A673 (cell line): Measurements from ENCODE around the gene TMEM114. TPM values are rescaled to one million over a fixed set of nuclear protein-coding genes. Genes with fewer than 3 reads are reported as not detected.

Source experiments
- BruUV-seq: library from RNA; stranded (reverse); fragments of 400-500 nt; replicated peaks from 2 replicates; lab custom pipeline; 2021; lab: Mats Ljungman, UMichigan
- CTCF ChIA-PET: fragments of 300-600 bp; sonication (Branson Sonifier 250); formaldehyde crosslinking; loops from one replicate; lab custom pipeline; 2022; ENCODE audit warnings: antibody characterized with exemption; lab: Charles Lee
- POLR2A ChIA-PET: fragments of 300-600 bp; sonication (Branson Sonifier 250); formaldehyde crosslinking; loops from one replicate; lab custom pipeline; 2022; ENCODE audit warnings: antibody characterized with exemption; ENCODE audit not compliant: low non-redundant PET; lab: Charles Lee
- DNase-seq: peaks from one replicate; pipeline ENCODE4 v3.0.0-alpha.2; 2015; ENCODE audit warnings: low spot score
- H3K27ac ChIP-seq: fragments of 200-600 bp; sonication (generic); 2 replicates; pipeline ENCODE4 v1.5.1; 2016; ENCODE audit warnings: mixed run types, low read depth, mild to moderate bottlenecking, mixed read lengths, antibody characterized with exemption, low read length; ENCODE audit not compliant: poor library complexity, severe bottlenecking
- H3K27me3 ChIP-seq: fragments of 200-600 bp; sonication (generic); replicated peaks from 2 replicates; pipeline ENCODE4 v1.6.1; 2017; ENCODE audit warnings: mixed run types, low read depth, mild to moderate bottlenecking, mixed read lengths, antibody characterized with exemption, low read length; ENCODE audit not compliant: insufficient read depth, poor library complexity
- H3K36me3 ChIP-seq: fragments of 200-600 bp; sonication (generic); 2 replicates; pipeline ENCODE4 v1.6.1; 2016; ENCODE audit warnings: mixed run types, mild to moderate bottlenecking, mixed read lengths, antibody characterized with exemption, low read length; ENCODE audit not compliant: insufficient read depth, poor library complexity, severe bottlenecking
- H3K4me1 ChIP-seq: fragments of 200-600 bp; sonication (generic); 2 replicates; pipeline ENCODE4 v1.6.1; 2017; ENCODE audit warnings: mixed run types, mild to moderate bottlenecking, mixed read lengths, antibody characterized with exemption, low read length; ENCODE audit not compliant: insufficient read depth, poor library complexity, severe bottlenecking
- H3K4me3 ChIP-seq: fragments of 200-600 bp; sonication (generic); 2 replicates; pipeline ENCODE4 v1.5.1; 2016; ENCODE audit warnings: low read depth, mixed run types, mild to moderate bottlenecking, mixed read lengths, low read length; ENCODE audit not compliant: poor library complexity, severe bottlenecking
- H3K9me3 ChIP-seq: fragments of 200-600 bp; sonication (generic); 2 replicates; pipeline ENCODE4 v1.6.1; 2016; ENCODE audit warnings: mixed run types, low read depth, mild to moderate bottlenecking, mixed read lengths, antibody characterized with exemption, low read length; ENCODE audit not compliant: poor library complexity, severe bottlenecking
- EZH2 ChIP-seq: fragments of 200-600 bp; sonication (generic); IDR thresholded peaks from 2 replicates; pipeline ENCODE4 v1.6.1; 2017; ENCODE audit warnings: borderline replicate concordance, low read depth, mild to moderate bottlenecking, mixed read lengths, antibody characterized with exemption, low read length; ENCODE audit not compliant: poor library complexity, severe bottlenecking
- intact Hi-C: fragments of 100-400 bp; cut with micrococcal nuclease; formaldehyde crosslinking; loops from one replicate; pipeline ENCODE4 v1.10.0; 2022; ENCODE audit not compliant: unreplicated experiment
- total RNA-seq: library from RNA; stranded (reverse); gene quantifications from 2 replicates; pipeline ENCODE4 v1.2.3, GENCODE V29; 2021
- TF ChIP-seq, protein P1 (sequence below): fragments of 300-800, 200-600 bp; sonication (generic); conservative IDR thresholded peaks from 2 replicates; pipeline ENCODE4 v1.5.1; 2017; ENCODE audit warnings: low read depth, mild to moderate bottlenecking, antibody characterized with exemption, low read length, moderate library complexity, mixed read lengths

Gene TMEM114
- total RNA-seq, 1 experiment from 2014 or later, result 0.86 TPM

DNA sequence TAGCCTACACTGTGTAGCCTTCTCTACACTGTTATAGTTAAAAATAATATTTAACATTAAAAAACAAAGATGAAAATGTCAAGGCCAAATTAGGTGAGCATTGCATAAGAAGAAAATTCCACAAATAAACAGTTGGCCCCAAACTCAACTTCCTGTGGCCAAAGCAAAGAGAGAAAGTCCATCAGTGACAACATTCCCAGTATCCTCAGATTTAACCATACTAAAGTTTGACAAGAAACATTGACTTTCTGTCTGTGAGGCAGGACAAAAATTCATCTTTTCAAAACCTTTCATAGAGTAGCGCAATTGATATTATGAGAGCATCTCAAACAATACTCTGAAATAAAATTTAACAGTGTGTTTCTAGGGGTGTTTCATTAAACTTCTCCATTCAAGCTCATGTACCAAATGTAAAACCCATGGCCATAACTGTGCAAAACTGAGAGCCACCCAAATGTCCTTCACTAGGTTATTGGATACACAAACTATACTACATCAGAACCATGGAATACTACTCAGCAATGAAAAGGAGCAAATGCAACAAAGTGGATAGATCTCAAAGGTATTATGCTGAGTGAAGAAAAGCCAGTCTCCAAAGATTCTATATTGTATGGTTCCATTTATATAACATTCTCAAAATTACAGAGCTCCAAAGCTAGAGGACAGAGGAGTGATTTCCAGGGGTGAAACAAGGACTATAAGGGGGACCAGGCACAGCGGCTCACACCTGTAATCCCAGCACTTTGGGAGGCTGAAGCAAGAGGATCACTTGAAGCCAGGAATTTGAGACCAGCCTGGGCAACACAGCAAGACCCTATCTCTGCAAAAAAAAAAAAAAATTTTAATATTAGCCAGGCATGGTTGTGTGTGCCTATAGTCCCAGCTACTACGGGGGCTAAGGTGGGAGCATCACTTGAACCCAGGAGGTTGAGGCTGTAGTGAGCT lies 38.7 kb downstream of the TMEM114 start:
- TF ChIP-seq, protein P1, sequence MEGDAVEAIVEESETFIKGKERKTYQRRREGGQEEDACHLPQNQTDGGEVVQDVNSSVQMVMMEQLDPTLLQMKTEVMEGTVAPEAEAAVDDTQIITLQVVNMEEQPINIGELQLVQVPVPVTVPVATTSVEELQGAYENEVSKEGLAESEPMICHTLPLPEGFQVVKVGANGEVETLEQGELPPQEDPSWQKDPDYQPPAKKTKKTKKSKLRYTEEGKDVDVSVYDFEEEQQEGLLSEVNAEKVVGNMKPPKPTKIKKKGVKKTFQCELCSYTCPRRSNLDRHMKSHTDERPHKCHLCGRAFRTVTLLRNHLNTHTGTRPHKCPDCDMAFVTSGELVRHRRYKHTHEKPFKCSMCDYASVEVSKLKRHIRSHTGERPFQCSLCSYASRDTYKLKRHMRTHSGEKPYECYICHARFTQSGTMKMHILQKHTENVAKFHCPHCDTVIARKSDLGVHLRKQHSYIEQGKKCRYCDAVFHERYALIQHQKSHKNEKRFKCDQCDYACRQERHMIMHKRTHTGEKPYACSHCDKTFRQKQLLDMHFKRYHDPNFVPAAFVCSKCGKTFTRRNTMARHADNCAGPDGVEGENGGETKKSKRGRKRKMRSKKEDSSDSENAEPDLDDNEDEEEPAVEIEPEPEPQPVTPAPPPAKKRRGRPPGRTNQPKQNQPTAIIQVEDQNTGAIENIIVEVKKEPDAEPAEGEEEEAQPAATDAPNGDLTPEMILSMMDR, result no peak
- TF ChIP-seq EZH2, result no peak
- peaks cover 5% of the 10 kb centered on the region for H3K27me3 ChIP-seq

DNA sequence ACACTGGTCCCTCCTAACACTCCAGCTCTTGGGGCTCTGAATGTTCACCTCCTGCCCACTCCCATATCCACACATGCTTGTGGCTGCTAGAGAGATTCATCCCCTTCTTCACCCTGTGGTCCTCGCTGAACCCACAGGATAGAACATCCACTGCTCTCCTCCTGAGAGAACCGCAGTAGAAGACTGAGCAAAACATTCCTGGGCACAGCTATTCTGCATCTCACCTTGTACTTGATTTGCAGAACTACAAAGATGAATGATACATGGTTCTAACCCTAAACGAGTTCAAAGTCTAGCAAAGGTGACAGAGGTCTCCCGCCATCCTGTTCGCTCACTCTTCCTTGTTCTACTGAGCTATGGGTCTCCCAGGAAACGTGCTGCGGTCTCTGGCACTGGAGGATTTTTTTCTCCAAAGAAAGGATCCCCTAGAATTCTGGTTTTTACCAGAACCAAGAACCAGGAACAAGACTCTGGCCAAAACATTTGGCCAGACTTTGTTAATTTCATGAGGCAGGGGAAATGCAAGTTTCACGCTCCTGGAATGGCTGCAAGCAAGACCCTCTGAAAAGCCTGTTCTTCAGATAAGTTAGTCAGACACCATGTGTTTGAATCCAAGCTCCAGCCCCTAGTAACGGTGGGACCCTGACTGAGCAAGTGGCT lies 39.5 kb downstream of the TMEM114 start:
- TF ChIP-seq, protein P1, result no peak
- no peak for TF ChIP-seq EZH2
- no peak for DNase-seq
- POLR2A ChIA-PET, result no interaction called here
- Histone ChIP-seq H3K4me3 (no peak overlapping the region), H3K27ac (no peak overlapping the region), H3K9me3 (no peaks in the 10 kb centered on the region), H3K27me3 (peaks cover 12% of the 10 kb centered on the region), H3K4me1 (no peaks in the 10 kb centered on the region), H3K36me3 (no peaks in the 10 kb centered on the region)
- CTCF ChIA-PET, result no interaction called here
- intact Hi-C loops, result no loop called here
- BruUV-seq, result no TSS peak

More for the DNA sequence above, 38.7 kb downstream of the TMEM114 start:
- Histone ChIP-seq H3K4me1 (no peaks in the 10 kb centered on the region), H3K9me3 (no peaks in the 10 kb centered on the region), H3K27ac (no peak overlapping the region), H3K4me3 (no peak overlapping the region), H3K36me3 (no peaks in the 10 kb centered on the region)
- DNase-seq, result no peak
- ChIA-PET CTCF (no interaction called here), POLR2A (no interaction called here)
- BruUV-seq, result no TSS peak
- intact Hi-C loops, result no loop called here

DNA sequence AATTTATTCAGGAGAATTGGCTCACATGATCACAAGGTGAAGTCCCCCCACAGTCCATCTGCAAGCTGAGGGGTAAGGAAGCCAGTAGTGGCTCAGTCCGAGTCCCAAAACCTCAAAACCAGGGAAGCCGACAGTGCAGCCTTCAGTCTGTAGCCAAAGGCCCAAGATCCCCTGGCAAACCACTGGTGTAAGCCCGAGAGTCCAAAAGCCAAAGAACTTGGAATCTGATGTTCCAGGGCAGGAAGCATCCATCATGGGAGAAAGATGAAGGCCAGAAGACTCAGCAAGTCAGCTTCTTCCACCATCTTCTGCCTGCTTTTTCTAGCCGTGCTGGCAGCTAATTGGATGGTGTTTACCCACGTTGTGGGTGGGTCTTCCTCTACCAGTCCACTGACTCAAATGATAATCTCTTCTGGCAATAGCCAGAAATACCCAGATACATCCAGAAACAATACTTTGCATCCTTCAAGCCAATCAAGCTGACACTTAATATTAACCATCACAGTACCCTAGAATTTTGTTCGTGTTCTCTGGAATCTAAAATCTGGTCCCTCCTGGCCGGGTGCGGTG lies 40.4 kb downstream of the TMEM114 start:
- ChIA-PET POLR2A (no interaction called here), CTCF (no interaction called here)
- no peak overlapping the region for H3K27ac ChIP-seq
- no TSS peak for BruUV-seq
- no peak overlapping the region for H3K4me3 ChIP-seq
- intact Hi-C loops, result no loop called here
- no peaks in the 10 kb centered on the region for H3K4me1 ChIP-seq
- H3K27me3 ChIP-seq, result peaks cover 18% of the 10 kb centered on the region
- no peaks in the 10 kb centered on the region for H3K9me3 ChIP-seq
- H3K36me3 ChIP-seq, result no peaks in the 10 kb centered on the region
- DNase-seq, result no peak
- no peak for TF ChIP-seq EZH2
- TF ChIP-seq, protein P1, result no peak
